Measurements from ENCODE around the gene DHRS7C.
A peak's percentile ranks its signal among the peaks of the same experiment; 100 is the strongest.

DHRS7C gene

GRCh38 chr17:9765322-9765721, 26.1 kb downstream of the DHRS7C start:
- no peak for DNase-seq (ENCODE audit: low spot score)

- no peak for DNase-seq (ENCODE audit: low spot score)
Observed at GRCh38 chr17:9763643-9764042, 27.7 kb downstream of the DHRS7C start.

GRCh38 chr17:9760266-9760665, 31.1 kb downstream of the DHRS7C start:
- no peak for DNase-seq (ENCODE audit: low spot score)

DNA sequence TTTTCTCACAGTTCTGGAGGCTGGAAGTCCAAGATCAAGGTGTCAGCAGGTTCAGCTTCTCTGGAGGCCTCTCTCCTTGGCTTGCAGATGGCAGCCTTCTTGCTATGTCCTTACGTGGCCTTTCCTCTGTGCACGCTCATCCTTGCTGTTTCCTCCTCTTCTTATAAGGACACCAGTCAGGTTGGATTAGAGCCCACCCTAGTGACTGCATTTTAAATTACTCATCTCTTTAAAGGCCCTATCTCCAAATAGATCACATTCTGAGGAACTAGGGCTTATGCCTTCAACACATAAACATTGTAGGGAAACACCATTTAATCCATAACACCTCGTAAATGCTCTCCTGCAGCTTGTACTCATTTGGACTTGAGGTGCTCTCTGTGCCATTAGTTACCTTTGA, 36.3 kb downstream of the DHRS7C start:
- DNase-seq (ENCODE audit: low spot score), result no peak

DNA sequence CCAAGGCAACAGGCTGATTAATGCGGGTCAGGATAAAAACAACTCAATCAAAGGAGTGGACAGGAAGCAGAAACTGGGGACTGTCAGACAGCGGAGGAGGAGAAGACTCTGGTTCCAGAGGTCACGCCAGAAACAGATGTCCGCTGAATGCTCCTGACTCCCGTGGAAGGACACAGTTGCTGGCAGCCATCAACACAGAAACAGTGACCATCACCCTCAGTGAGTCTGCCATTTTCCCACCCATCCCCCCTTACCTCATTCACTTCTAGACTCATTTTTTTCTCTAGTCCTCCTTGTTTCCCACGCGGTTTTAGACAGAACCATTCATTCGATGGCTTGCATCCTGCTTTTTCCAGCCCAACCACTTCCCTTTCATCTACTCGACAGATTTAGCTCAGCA, 40.9 kb downstream of the DHRS7C start:
- no peak for DNase-seq (ENCODE audit: low spot score)

DNA sequence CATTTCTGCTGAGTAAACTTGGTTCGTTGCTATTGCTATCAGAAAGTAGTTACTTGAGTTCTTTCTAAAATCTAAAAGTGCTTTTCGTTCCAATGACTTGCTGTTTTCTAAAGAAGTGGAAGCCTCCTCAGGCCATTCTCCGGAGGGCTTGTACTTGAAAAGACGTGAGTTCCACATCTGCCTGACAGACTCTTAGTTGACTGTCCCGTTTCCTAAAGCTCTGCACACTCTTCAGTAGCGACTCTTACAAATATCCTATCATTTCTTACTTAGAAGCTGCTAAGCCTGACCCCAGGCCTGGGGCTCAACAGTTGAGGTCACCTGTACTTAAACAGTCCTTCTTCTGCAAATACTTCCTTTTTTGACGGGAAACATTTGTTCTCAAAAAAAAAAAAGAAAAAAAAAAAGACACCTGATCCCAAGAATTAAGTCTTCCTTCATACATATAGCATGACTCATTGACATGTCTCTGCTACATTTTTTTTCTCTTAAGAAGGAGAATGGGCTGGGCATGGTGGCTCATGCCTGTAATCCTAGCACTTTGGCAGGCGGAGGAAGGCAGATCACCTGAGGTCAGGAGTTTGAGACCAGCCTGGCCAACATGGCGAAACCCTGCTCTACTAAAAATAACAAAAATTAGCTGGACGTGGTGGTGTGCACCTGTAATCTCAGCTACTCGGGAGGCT, 61.5 kb downstream of the DHRS7C start:
- DNase-seq (ENCODE audit: low spot score), result no peak

- DNase-seq (ENCODE audit: low spot score), result peak; percentile 67
Observed at GRCh38 chr17:9729034-9729650, 62.2 kb downstream of the DHRS7C start.

DNA sequence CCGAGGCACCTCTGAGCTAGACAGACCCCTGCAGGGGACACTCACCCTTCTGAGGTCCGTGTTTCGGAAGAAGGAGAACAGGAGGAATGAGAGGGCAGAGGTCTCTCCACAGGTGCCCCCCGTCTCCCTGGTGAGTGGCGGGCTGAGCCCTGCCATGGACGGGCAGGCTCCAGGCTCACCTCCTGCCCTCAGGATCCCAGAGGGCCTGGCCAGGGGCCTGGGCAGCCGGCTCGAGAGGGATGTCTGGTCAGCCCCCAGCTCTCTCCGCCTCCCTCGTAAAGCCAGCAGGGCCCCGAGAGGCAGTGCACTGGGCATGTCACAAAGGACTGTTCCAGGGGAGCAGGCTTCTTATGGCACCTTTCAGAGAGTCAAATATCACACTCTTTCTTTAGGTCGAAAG, 62.8 kb downstream of the DHRS7C start:
- no peak for DNase-seq (ENCODE audit: low spot score)

- DNase-seq (ENCODE audit: low spot score), result no peak
Observed at GRCh38 chr17:9728005-9728404, 63.4 kb downstream of the DHRS7C start.

DNA sequence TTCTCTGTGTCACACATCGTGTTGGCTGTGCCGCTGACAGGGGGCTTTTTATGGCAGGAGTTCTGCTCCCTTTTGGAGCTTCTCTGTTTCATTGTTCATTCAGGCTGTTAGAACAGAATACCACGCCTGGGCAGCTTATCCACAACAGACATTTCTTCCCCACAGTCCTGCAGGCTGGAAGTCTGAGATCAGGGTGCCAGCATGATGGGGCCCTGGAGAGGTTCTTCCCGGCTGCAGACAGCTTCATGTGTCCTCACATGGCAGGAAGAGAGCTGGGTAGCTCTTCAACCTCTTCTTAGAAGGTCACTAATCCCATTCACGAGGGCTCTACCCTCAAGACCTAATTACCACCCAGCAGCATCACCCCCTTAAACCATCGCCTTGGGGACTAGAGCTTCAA, 65.1 kb downstream of the DHRS7C start:
- no peak for DNase-seq (ENCODE audit: low spot score)

DNA sequence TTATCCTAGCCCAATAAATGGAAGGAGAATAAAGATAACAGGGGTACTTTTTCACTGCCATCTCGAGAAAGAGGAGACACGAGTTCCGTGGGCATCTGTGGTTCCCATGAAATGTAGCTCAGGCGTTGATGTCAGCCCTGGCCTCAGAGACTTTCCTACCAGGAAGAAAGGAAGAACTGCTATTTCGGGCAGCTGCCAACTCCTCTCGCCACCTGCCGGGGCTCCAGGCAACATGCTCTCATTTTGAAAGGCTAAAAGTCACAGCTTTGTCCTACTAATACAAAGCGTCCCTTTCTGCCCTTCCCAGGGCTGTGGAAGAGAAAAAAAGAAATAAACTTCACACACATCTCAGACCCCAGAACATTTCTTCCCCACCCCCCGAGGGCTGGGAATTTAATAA, 65.8 kb downstream of the DHRS7C start:
- peak; percentile 55 for DNase-seq (ENCODE audit: low spot score)

Measured in Ammon's horn (tissue), 1 donor.